Bronchial epithelial cell (primary cell): ENCODE measurements around the gene SETSIP. TPM values are rescaled to one million over a fixed set of nuclear protein-coding genes. Genes with fewer than 3 reads are reported as not detected.
"Not testable (repeated sequence)": the region's sequence is repeated elsewhere in the genome, so short reads cannot be mapped to it uniquely, and the experiment has no call there.

Source experiments
- DNase-seq: peaks from one replicate; pipeline ENCODE4 v3.0.0-alpha.2; 2010; ENCODE audit warnings: low read depth
- FAIRE-seq: peaks from 2 replicates; lab custom pipeline; 2011; peaks lifted over from hg19 to GRCh38; lab: Jason Lieb, UNC
- H3K27me3 ChIP-seq: 2 replicates; pipeline ENCODE4 v1.5.1; 2011; ENCODE audit warnings: low read length; ENCODE audit not compliant: control insufficient read depth, insufficient read depth
- H3K36me3 ChIP-seq: 2 replicates; pipeline ENCODE4 v1.5.1; 2011; ENCODE audit warnings: low read length; ENCODE audit not compliant: control insufficient read depth, insufficient read depth
- H3K4me3 ChIP-seq: 2 replicates; pipeline ENCODE4 v1.5.1; 2011; ENCODE audit warnings: mild to moderate bottlenecking, low read depth, low read length, control low read depth
- CTCF ChIP-seq: IDR thresholded peaks from 2 replicates; pipeline ENCODE4 v1.5.1; 2011; ENCODE audit warnings: mild to moderate bottlenecking, moderate library complexity, low read length, control low read depth, inconsistent platforms; ENCODE audit not compliant: insufficient read depth, severe bottlenecking
- total RNA-seq: library from RNA; depleted of rRNA; stranded (reverse); fragments of >200 nt; gene quantifications from 2 replicates; pipeline ENCODE4 v1.2.1, GENCODE V29; 2014

The SETSIP gene
- total RNA-seq, 1 donor from 2014 or later: 0.26 TPM

GRCh38 chr1:92037400-92037799, 37.8 kb downstream of the SETSIP start:
- Histone ChIP-seq H3K27me3 (no peaks in the 10 kb centered on the region), H3K36me3 (no peaks in the 10 kb centered on the region), H3K4me3 (no peak overlapping the region)
- no peak for TF ChIP-seq CTCF
- no peak for DNase-seq
- FAIRE-seq: no peak

- no peak for TF ChIP-seq CTCF
- no peaks in the 10 kb centered on the region for H3K27me3 ChIP-seq
- no peak for DNase-seq
- FAIRE-seq: no peak
- no peaks in the 10 kb centered on the region for H3K36me3 ChIP-seq
- no peak overlapping the region for H3K4me3 ChIP-seq
Observed at GRCh38 chr1:92031281-92032110, 43.7 kb downstream of the SETSIP start.

GRCh38 chr1:92030656-92031107, 44.5 kb downstream of the SETSIP start:
- H3K36me3 ChIP-seq: no peaks in the 10 kb centered on the region
- no peak for TF ChIP-seq CTCF
- no peak for FAIRE-seq
- no peaks in the 10 kb centered on the region for H3K27me3 ChIP-seq
- DNase-seq: peak; percentile 82
- H3K4me3 ChIP-seq: no peak overlapping the region

GRCh38 chr1:92029241-92029922, 45.8 kb downstream of the SETSIP start:
- FAIRE-seq (no peak), DNase-seq (no peak)
- TF ChIP-seq CTCF: no peak
- no peaks in the 10 kb centered on the region for H3K36me3 ChIP-seq
- no peaks in the 10 kb centered on the region for H3K27me3 ChIP-seq
- peak overlapping the region; percentile 43 for H3K4me3 ChIP-seq

- Histone ChIP-seq H3K36me3 (no peaks in the 10 kb centered on the region), H3K27me3 (no peaks in the 10 kb centered on the region), H3K4me3 (no peak overlapping the region)
- no peak for TF ChIP-seq CTCF
- DNase-seq: no peak
- no peak for FAIRE-seq
Observed at GRCh38 chr1:92026806-92027205, 48.4 kb downstream of the SETSIP start.

GRCh38 chr1:92026042-92026441, 49.2 kb downstream of the SETSIP start:
- not testable (repeated sequence) for FAIRE-seq, H3K4me3 ChIP-seq, H3K36me3 ChIP-seq, DNase-seq, H3K27me3 ChIP-seq
